Dendritic cell treated with granulocyte-macrophage colony-stimulating factor and Interleukin-4, amounts not matched to agents 40 ng/mL and 50 ng/mL, for 4 days (primary cell): ENCODE measurements around the gene PACRG.

Experiments used
- H3K27ac Mint-ChIP-seq: one replicate; pipeline ENCODE4 v1.8.0; 2022; ENCODE audit warnings: mild to moderate bottlenecking, mixed read lengths
- H3K27me3 Mint-ChIP-seq: one replicate; pipeline ENCODE4 v1.8.0; 2022; ENCODE audit warnings: mild to moderate bottlenecking, mixed read lengths
- H3K36me3 Mint-ChIP-seq: one replicate; pipeline ENCODE4 v1.8.0; 2022; ENCODE audit warnings: low read depth, mixed read lengths
- H3K4me1 Mint-ChIP-seq: one replicate; pipeline ENCODE4 v1.8.0; 2022; ENCODE audit warnings: low read depth, mixed read lengths
- H3K4me3 Mint-ChIP-seq: one replicate; pipeline ENCODE4 v1.8.0; 2022; ENCODE audit warnings: mild to moderate bottlenecking, moderate library complexity, mixed read lengths
- H3K9me3 Mint-ChIP-seq: one replicate; pipeline ENCODE4 v1.8.0; 2022; ENCODE audit warnings: mixed read lengths
- intact Hi-C: fragments of 100-400 bp; cut with micrococcal nuclease; formaldehyde crosslinking; loops from one replicate; pipeline ENCODE4 v1.15.0; 2022

Gene PACRG

GRCh38 chr6:163250116-163250515 is 522.3 kb downstream of the PACRG start:
- peak overlapping the region; percentile 65 for H3K27ac Mint-ChIP-seq
- H3K4me1 Mint-ChIP-seq, result peaks cover 13% of the 10 kb centered on the region
- intact Hi-C loops, result no loop called here
- no peaks in the 10 kb centered on the region for H3K36me3 Mint-ChIP-seq
- H3K9me3 Mint-ChIP-seq, result no peaks in the 10 kb centered on the region
- no peak overlapping the region for H3K4me3 Mint-ChIP-seq
- no peaks in the 10 kb centered on the region for H3K27me3 Mint-ChIP-seq

- Mint-ChIP-seq H3K27ac (no peak overlapping the region), H3K36me3 (no peaks in the 10 kb centered on the region), H3K27me3 (no peaks in the 10 kb centered on the region), H3K4me1 (peaks cover 13% of the 10 kb centered on the region), H3K9me3 (no peaks in the 10 kb centered on the region), H3K4me3 (no peak overlapping the region)
- intact Hi-C loops, result no loop called here
Observed at GRCh38 chr6:163252061-163252591, 524.4 kb downstream of the PACRG start.

- Mint-ChIP-seq H3K4me3 (no peak overlapping the region), H3K4me1 (peaks cover 13% of the 10 kb centered on the region), H3K36me3 (no peaks in the 10 kb centered on the region), H3K27me3 (no peaks in the 10 kb centered on the region), H3K9me3 (no peaks in the 10 kb centered on the region), H3K27ac (no peak overlapping the region)
- intact Hi-C loops, result no loop called here
Observed at GRCh38 chr6:163253556-163254213, 525.9 kb downstream of the PACRG start.

- Mint-ChIP-seq H3K27me3 (no peaks in the 10 kb centered on the region), H3K27ac (no peak overlapping the region), H3K4me1 (peaks cover 11% of the 10 kb centered on the region), H3K9me3 (no peaks in the 10 kb centered on the region), H3K4me3 (no peak overlapping the region), H3K36me3 (no peaks in the 10 kb centered on the region)
- intact Hi-C loops, result no loop called here
Observed at GRCh38 chr6:163254341-163254835, 526.6 kb downstream of the PACRG start.

- no peaks in the 10 kb centered on the region for H3K9me3 Mint-ChIP-seq
Observed at GRCh38 chr6:163255265-163255664, 527.5 kb downstream of the PACRG start.

GRCh38 chr6:163259689-163260088 is 531.9 kb downstream of the PACRG start:
- intact Hi-C loops, result no loop called here
- H3K27me3 Mint-ChIP-seq, result peaks cover 2% of the 10 kb centered on the region
- H3K4me3 Mint-ChIP-seq, result no peak overlapping the region
- peaks cover 11% of the 10 kb centered on the region for H3K4me1 Mint-ChIP-seq
- no peaks in the 10 kb centered on the region for H3K36me3 Mint-ChIP-seq
- no peak overlapping the region for H3K27ac Mint-ChIP-seq
- H3K9me3 Mint-ChIP-seq, result no peaks in the 10 kb centered on the region

More at GRCh38 chr6:163255265-163255664, 527.5 kb downstream of the PACRG start:
- Mint-ChIP-seq H3K4me3 (no peak overlapping the region), H3K27me3 (peaks cover 2% of the 10 kb centered on the region), H3K4me1 (peaks cover 12% of the 10 kb centered on the region), H3K27ac (no peak overlapping the region), H3K36me3 (no peaks in the 10 kb centered on the region)
- intact Hi-C loops, result no loop called here

GRCh38 chr6:163260111-163260895 is 532.5 kb downstream of the PACRG start:
- intact Hi-C loops, result no loop called here
- no peak overlapping the region for H3K4me3 Mint-ChIP-seq
- peaks cover 5% of the 10 kb centered on the region for H3K27me3 Mint-ChIP-seq
- H3K36me3 Mint-ChIP-seq, result no peaks in the 10 kb centered on the region
- H3K9me3 Mint-ChIP-seq, result no peaks in the 10 kb centered on the region
- H3K4me1 Mint-ChIP-seq, result peaks cover 11% of the 10 kb centered on the region
- no peak overlapping the region for H3K27ac Mint-ChIP-seq

GRCh38 chr6:163260911-163261310 is 533.1 kb downstream of the PACRG start:
- intact Hi-C loops, result no loop called here
- Mint-ChIP-seq H3K36me3 (no peaks in the 10 kb centered on the region), H3K4me3 (no peak overlapping the region), H3K4me1 (peaks cover 11% of the 10 kb centered on the region), H3K27me3 (peaks cover 5% of the 10 kb centered on the region), H3K27ac (no peak overlapping the region), H3K9me3 (no peaks in the 10 kb centered on the region)

GRCh38 chr6:163261361-163261760 is 533.6 kb downstream of the PACRG start:
- H3K27me3 Mint-ChIP-seq, result peaks cover 5% of the 10 kb centered on the region
- H3K27ac Mint-ChIP-seq, result no peak overlapping the region
- H3K4me3 Mint-ChIP-seq, result no peak overlapping the region
- no peaks in the 10 kb centered on the region for H3K36me3 Mint-ChIP-seq
- H3K4me1 Mint-ChIP-seq, result peaks cover 11% of the 10 kb centered on the region
- intact Hi-C loops, result no loop called here
- no peaks in the 10 kb centered on the region for H3K9me3 Mint-ChIP-seq

GRCh38 chr6:163262080-163262479 is 534.3 kb downstream of the PACRG start:
- H3K27me3 Mint-ChIP-seq, result peaks cover 9% of the 10 kb centered on the region
- no peak overlapping the region for H3K4me3 Mint-ChIP-seq
- no peaks in the 10 kb centered on the region for H3K9me3 Mint-ChIP-seq
- H3K4me1 Mint-ChIP-seq, result peaks cover 11% of the 10 kb centered on the region
- no peak overlapping the region for H3K27ac Mint-ChIP-seq
- no peaks in the 10 kb centered on the region for H3K36me3 Mint-ChIP-seq
- intact Hi-C loops, result no loop called here

- H3K27ac Mint-ChIP-seq, result no peak overlapping the region
- intact Hi-C loops, result no loop called here
- peaks cover 11% of the 10 kb centered on the region for H3K4me1 Mint-ChIP-seq
- H3K9me3 Mint-ChIP-seq, result no peaks in the 10 kb centered on the region
- H3K4me3 Mint-ChIP-seq, result no peak overlapping the region
- H3K27me3 Mint-ChIP-seq, result peaks cover 9% of the 10 kb centered on the region
- no peaks in the 10 kb centered on the region for H3K36me3 Mint-ChIP-seq
Observed at GRCh38 chr6:163263196-163263595, 535.4 kb downstream of the PACRG start.

GRCh38 chr6:163263998-163264661 is 536.4 kb downstream of the PACRG start:
- H3K27ac Mint-ChIP-seq, result no peak overlapping the region
- no peak overlapping the region for H3K4me3 Mint-ChIP-seq
- H3K36me3 Mint-ChIP-seq, result no peaks in the 10 kb centered on the region
- intact Hi-C loops, result no loop called here
- peaks cover 9% of the 10 kb centered on the region for H3K27me3 Mint-ChIP-seq
- no peaks in the 10 kb centered on the region for H3K9me3 Mint-ChIP-seq
- peaks cover 11% of the 10 kb centered on the region for H3K4me1 Mint-ChIP-seq

- no peak overlapping the region for H3K4me3 Mint-ChIP-seq
- no peaks in the 10 kb centered on the region for H3K36me3 Mint-ChIP-seq
- H3K27me3 Mint-ChIP-seq, result peaks cover 9% of the 10 kb centered on the region
- H3K27ac Mint-ChIP-seq, result no peak overlapping the region
- intact Hi-C loops, result no loop called here
- no peaks in the 10 kb centered on the region for H3K9me3 Mint-ChIP-seq
- peaks cover 11% of the 10 kb centered on the region for H3K4me1 Mint-ChIP-seq
Observed at GRCh38 chr6:163264662-163265035, 536.9 kb downstream of the PACRG start.

- no peak overlapping the region for H3K4me3 Mint-ChIP-seq
- H3K9me3 Mint-ChIP-seq, result no peaks in the 10 kb centered on the region
- no peaks in the 10 kb centered on the region for H3K36me3 Mint-ChIP-seq
- H3K27me3 Mint-ChIP-seq, result peaks cover 7% of the 10 kb centered on the region
- intact Hi-C loops, result no loop called here
- no peaks in the 10 kb centered on the region for H3K4me1 Mint-ChIP-seq
- H3K27ac Mint-ChIP-seq, result no peak overlapping the region
Observed at GRCh38 chr6:163281634-163282033, 553.9 kb downstream of the PACRG start.
